ENCODE results near the gene SFXN4.
"Not testable (repeated sequence)": the region's sequence is repeated elsewhere in the genome, so short reads cannot be mapped to it uniquely, and the experiment has no call there.

The SFXN4 gene

DNA sequence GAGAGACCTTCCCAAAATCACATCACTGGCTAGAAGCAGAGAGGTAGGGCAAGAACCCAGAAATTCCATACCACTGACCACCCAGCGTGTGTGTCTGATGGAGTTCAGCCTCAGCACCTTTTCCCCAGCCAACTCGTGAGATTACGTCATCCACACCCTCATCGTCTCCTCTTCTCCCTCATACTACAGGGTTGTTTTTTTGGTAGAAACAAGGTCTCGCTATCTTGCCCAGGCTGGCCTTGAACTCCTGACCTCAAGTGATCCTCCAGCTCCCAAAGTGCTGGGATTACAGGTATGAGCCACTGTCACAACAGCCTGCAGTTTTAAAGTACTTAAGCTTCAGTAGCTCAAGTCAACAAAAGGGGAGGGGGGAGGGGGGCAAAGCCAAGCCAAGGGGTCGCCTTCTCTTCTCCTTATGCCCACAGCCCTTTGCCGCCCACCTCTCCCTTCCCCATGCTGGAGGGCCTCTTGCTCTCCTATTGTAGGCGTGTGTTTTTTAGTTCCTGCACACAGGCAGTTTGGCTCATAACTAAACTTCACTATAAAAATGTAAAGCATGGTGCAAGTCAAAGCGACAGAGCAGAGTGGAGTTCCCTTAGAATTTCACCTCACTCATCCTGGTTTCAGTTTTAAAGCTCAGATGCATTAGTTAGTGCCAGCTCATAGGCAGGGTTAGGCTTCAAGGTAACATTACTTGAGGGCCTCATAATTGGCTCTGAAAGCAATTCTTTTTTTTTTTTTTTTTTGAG, 18.3 kb upstream of the SFXN4 start:
- TF ChIP-seq ARNTL (CRISPR knock-in tag; IDR thresholded peaks at IDR 0.05; ENCODE audit: borderline replicate concordance, low read depth): no peak
- no peak for TF ChIP-seq SNAI2 (CRISPR knock-in tag; IDR thresholded peaks at IDR 0.05)
- TF ChIP-seq ZC3H10 (CRISPR knock-in tag; IDR thresholded peaks at IDR 0.05): no peak
- TF ChIP-seq ZNF565 (CRISPR knock-in tag; conservative IDR thresholded peaks at IDR 0.05; ENCODE audit: low read depth): no peak
- TF ChIP-seq POU6F1 (CRISPR knock-in tag; IDR thresholded peaks at IDR 0.05; ENCODE audit: borderline replicate concordance, low read depth): no peak
- TF ChIP-seq ZFP3 (CRISPR knock-in tag; IDR thresholded peaks at IDR 0.05): no peak
- TF ChIP-seq ZFP30 (CRISPR knock-in tag; IDR thresholded peaks at IDR 0.05): no peak
- ATAC-seq: no peak

DNA sequence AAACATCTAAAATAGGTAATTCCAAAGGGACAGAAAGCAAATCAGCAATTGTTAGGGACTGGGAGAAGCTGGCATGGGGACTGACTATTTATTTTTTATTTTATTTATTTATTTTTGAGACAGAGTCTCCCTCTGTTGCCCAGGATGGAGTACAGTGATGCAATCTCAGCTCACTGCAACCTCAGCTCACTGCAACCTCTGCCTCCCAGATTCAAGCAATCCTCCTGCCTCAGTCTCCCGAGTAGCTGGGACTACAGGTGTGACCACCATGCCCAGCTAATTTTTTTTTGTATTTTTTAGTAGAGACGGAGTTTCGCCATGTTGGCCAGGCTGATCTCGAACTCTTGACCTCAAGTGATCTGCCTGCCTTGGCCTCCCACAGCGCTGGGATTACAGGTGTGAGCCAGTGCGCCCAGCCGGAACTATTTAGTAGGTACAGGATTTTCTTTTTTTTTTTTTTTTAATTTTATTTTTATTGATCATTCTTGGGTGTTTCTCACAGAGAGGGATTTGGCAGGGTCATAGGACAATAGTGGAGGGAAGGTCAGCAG, 15.4 kb upstream of the SFXN4 start:
- ATAC-seq: not testable (repeated sequence)

- TF ChIP-seq ZC3H10 (CRISPR knock-in tag; IDR thresholded peaks at IDR 0.05) (no peak), ZNF8 (CRISPR knock-in tag; IDR thresholded peaks at IDR 0.05) (no peak), CREB5 (CRISPR knock-in tag; IDR thresholded peaks at IDR 0.05; ENCODE audit: low read depth) (no peak), ZFP3 (CRISPR knock-in tag; IDR thresholded peaks at IDR 0.05) (no peak), SNAI2 (CRISPR knock-in tag; IDR thresholded peaks at IDR 0.05) (no peak), ZNF70 (CRISPR knock-in tag; IDR thresholded peaks at IDR 0.05) (no peak), ESRRG (CRISPR knock-in tag; IDR thresholded peaks at IDR 0.05) (no peak), GLIS3 (CRISPR knock-in tag; IDR thresholded peaks at IDR 0.05) (no peak), RARB (CRISPR knock-in tag; IDR thresholded peaks at IDR 0.05) (no peak), TOX (CRISPR knock-in tag; IDR thresholded peaks at IDR 0.05; ENCODE audit: borderline replicate concordance) (no peak), BACH2 (CRISPR knock-in tag; IDR thresholded peaks at IDR 0.05; ENCODE audit: borderline replicate concordance) (no peak), ISL1 (CRISPR knock-in tag; IDR thresholded peaks at IDR 0.05) (no peak), CSDC2 (CRISPR knock-in tag; IDR thresholded peaks at IDR 0.05) (no peak), ZNF565 (CRISPR knock-in tag; conservative IDR thresholded peaks at IDR 0.05; ENCODE audit: low read depth) (no peak), ZFP30 (CRISPR knock-in tag; IDR thresholded peaks at IDR 0.05) (no peak), ARNTL (CRISPR knock-in tag; IDR thresholded peaks at IDR 0.05; ENCODE audit: borderline replicate concordance, low read depth) (no peak), POU6F1 (CRISPR knock-in tag; IDR thresholded peaks at IDR 0.05; ENCODE audit: borderline replicate concordance, low read depth) (no peak)
- TF ChIP-seq, protein P1, sequence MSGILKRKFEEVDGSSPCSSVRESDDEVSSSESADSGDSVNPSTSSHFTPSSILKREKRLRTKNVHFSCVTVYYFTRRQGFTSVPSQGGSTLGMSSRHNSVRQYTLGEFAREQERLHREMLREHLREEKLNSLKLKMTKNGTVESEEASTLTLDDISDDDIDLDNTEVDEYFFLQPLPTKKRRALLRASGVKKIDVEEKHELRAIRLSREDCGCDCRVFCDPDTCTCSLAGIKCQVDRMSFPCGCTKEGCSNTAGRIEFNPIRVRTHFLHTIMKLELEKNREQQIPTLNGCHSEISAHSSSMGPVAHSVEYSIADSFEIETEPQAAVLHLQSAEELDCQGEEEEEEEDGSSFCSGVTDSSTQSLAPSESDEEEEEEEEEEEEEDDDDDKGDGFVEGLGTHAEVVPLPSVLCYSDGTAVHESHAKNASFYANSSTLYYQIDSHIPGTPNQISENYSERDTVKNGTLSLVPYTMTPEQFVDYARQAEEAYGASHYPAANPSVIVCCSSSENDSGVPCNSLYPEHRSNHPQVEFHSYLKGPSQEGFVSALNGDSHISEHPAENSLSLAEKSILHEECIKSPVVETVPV (CRISPR knock-in tag; IDR thresholded peaks at IDR 0.05): no peak
- TF ChIP-seq, protein P2, sequence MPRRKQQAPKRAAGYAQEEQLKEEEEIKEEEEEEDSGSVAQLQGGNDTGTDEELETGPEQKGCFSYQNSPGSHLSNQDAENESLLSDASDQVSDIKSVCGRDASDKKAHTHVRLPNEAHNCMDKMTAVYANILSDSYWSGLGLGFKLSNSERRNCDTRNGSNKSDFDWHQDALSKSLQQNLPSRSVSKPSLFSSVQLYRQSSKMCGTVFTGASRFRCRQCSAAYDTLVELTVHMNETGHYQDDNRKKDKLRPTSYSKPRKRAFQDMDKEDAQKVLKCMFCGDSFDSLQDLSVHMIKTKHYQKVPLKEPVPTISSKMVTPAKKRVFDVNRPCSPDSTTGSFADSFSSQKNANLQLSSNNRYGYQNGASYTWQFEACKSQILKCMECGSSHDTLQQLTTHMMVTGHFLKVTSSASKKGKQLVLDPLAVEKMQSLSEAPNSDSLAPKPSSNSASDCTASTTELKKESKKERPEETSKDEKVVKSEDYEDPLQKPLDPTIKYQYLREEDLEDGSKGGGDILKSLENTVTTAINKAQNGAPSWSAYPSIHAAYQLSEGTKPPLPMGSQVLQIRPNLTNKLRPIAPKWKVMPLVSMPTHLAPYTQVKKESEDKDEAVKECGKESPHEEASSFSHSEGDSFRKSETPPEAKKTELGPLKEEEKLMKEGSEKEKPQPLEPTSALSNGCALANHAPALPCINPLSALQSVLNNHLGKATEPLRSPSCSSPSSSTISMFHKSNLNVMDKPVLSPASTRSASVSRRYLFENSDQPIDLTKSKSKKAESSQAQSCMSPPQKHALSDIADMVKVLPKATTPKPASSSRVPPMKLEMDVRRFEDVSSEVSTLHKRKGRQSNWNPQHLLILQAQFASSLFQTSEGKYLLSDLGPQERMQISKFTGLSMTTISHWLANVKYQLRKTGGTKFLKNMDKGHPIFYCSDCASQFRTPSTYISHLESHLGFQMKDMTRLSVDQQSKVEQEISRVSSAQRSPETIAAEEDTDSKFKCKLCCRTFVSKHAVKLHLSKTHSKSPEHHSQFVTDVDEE (CRISPR knock-in tag; IDR thresholded peaks at IDR 0.05): no peak
- TF ChIP-seq, protein P3, sequence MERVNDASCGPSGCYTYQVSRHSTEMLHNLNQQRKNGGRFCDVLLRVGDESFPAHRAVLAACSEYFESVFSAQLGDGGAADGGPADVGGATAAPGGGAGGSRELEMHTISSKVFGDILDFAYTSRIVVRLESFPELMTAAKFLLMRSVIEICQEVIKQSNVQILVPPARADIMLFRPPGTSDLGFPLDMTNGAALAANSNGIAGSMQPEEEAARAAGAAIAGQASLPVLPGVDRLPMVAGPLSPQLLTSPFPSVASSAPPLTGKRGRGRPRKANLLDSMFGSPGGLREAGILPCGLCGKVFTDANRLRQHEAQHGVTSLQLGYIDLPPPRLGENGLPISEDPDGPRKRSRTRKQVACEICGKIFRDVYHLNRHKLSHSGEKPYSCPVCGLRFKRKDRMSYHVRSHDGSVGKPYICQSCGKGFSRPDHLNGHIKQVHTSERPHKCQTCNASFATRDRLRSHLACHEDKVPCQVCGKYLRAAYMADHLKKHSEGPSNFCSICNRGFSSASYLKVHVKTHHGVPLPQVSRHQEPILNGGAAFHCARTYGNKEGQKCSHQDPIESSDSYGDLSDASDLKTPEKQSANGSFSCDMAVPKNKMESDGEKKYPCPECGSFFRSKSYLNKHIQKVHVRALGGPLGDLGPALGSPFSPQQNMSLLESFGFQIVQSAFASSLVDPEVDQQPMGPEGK (CRISPR knock-in tag; IDR thresholded peaks at IDR 0.05; ENCODE audit: borderline replicate concordance): no peak
- peak; percentile 99 for ATAC-seq
Measured at GRCh38 chr10:119178372-119179119, 13.0 kb upstream of the SFXN4 start, which contains the start of gene PRDX3. TSS of gene PRDX3 (minus strand) at chr10:119178812. CDS start at chr10:119178790, 22 bp downstream.
